Bronchial epithelial cell (primary cell): ENCODE data around the gene MIEF1. TPM values are rescaled to one million over a fixed set of nuclear protein-coding genes. Genes with fewer than 3 reads are reported as not detected.

ENCODE experiments used
- DNase-seq: peaks from one replicate; pipeline ENCODE4 v3.0.0-alpha.2; 2010; ENCODE audit warnings: low read depth
- FAIRE-seq: peaks from 2 replicates; lab custom pipeline; 2011; peaks lifted over from hg19 to GRCh38; lab: Jason Lieb, UNC
- H3K27me3 ChIP-seq: 2 replicates; pipeline ENCODE4 v1.5.1; 2011; ENCODE audit warnings: low read length; ENCODE audit not compliant: control insufficient read depth, insufficient read depth
- H3K36me3 ChIP-seq: 2 replicates; pipeline ENCODE4 v1.5.1; 2011; ENCODE audit warnings: low read length; ENCODE audit not compliant: control insufficient read depth, insufficient read depth
- H3K4me3 ChIP-seq: 2 replicates; pipeline ENCODE4 v1.5.1; 2011; ENCODE audit warnings: mild to moderate bottlenecking, low read depth, low read length, control low read depth
- CTCF ChIP-seq: IDR thresholded peaks from 2 replicates; pipeline ENCODE4 v1.5.1; 2011; ENCODE audit warnings: mild to moderate bottlenecking, moderate library complexity, low read length, control low read depth, inconsistent platforms; ENCODE audit not compliant: insufficient read depth, severe bottlenecking
- total RNA-seq: library from RNA; depleted of rRNA; stranded (reverse); fragments of >200 nt; gene quantifications from 2 replicates; pipeline ENCODE4 v1.2.1, GENCODE V29; 2014

MIEF1 gene
- total RNA-seq, 1 donor from 2014 or later = 23.7 TPM

- TF ChIP-seq CTCF = no peak
- H3K4me3 ChIP-seq = no peak overlapping the region
- DNase-seq (peak; percentile 80), FAIRE-seq (peak; percentile 43)
- no peaks in the 10 kb centered on the region for H3K36me3 ChIP-seq
- no peaks in the 10 kb centered on the region for H3K27me3 ChIP-seq
Measured at GRCh38 chr22:39490135-39490798, 11.8 kb upstream of the MIEF1 start.

GRCh38 chr22:39490966-39491680 is 11.0 kb upstream of the MIEF1 start:
- Histone ChIP-seq H3K27me3 (no peaks in the 10 kb centered on the region), H3K4me3 (no peak overlapping the region), H3K36me3 (no peaks in the 10 kb centered on the region)
- TF ChIP-seq CTCF = no peak
- DNase-seq (no peak), FAIRE-seq (no peak)

- Histone ChIP-seq H3K4me3 (no peak overlapping the region), H3K27me3 (no peaks in the 10 kb centered on the region), H3K36me3 (no peaks in the 10 kb centered on the region)
- FAIRE-seq = no peak
- TF ChIP-seq CTCF = no peak
- no peak for DNase-seq
Measured at GRCh38 chr22:39491696-39492095, 10.4 kb upstream of the MIEF1 start.

- DNase-seq (no peak), FAIRE-seq (no peak)
- no peak for TF ChIP-seq CTCF
- H3K36me3 ChIP-seq = no peaks in the 10 kb centered on the region
- no peak overlapping the region for H3K4me3 ChIP-seq
- H3K27me3 ChIP-seq = no peaks in the 10 kb centered on the region
Measured at GRCh38 chr22:39492186-39492585, 9.9 kb upstream of the MIEF1 start.

- Histone ChIP-seq H3K27me3 (no peaks in the 10 kb centered on the region), H3K4me3 (no peak overlapping the region), H3K36me3 (no peaks in the 10 kb centered on the region)
- DNase-seq (peak; percentile 51), FAIRE-seq (peak; percentile 73)
- no peak for TF ChIP-seq CTCF
Measured at GRCh38 chr22:39493759-39494158, 8.3 kb upstream of the MIEF1 start.
